ENCODE data around the gene APOL1. TPM values are rescaled to one million over a fixed set of nuclear protein-coding genes. Genes with fewer than 3 reads are reported as not detected.
"Not testable (repeated sequence)": the region's sequence is repeated elsewhere in the genome, so short reads cannot be mapped to it uniquely, and the experiment has no call there.

APOL1 gene
- polyA plus RNA-seq, 6 donors from 2014 or later: 0.71 to 4.2 (median 2.6) TPM; not detected in 1

- ATAC-seq (ENCODE audit: low read depth in 2 of 2): no peak
- Mint-ChIP-seq H3K27ac (peak overlapping the region in 4 of 6 donors; percentile 50 to 75 (median 64)), H3K27me3 (no peaks in the 10 kb centered on the region), H3K9me3 (no peaks in the 10 kb centered on the region), H3K4me3 (no peak overlapping the region), H3K36me3 (peaks cover 0 to 9% of the 10 kb centered on the region in 2 donors), H3K4me1 (peaks cover 27 to 49% (median 30%) of the 10 kb centered on the region in 3 donors)
- no peak for DNase-seq
These were observed 3.5 kb downstream of the APOL1 start for GRCh38 chr22:36256478-36256877.

- ATAC-seq (ENCODE audit: low read depth in 2 of 2): no peak
- Mint-ChIP-seq H3K27ac (peak overlapping the region in 1 of 6 donors; percentile 59), H3K9me3 (no peaks in the 10 kb centered on the region), H3K4me3 (peak overlapping the region in 1 of 8 donors; percentile 31), H3K27me3 (no peaks in the 10 kb centered on the region), H3K36me3 (peaks cover 3 to 9% of the 10 kb centered on the region in 2 donors), H3K4me1 (peaks cover 27 to 43% (median 30%) of the 10 kb centered on the region in 3 donors)
- no peak for DNase-seq
These were observed 4.4 kb downstream of the APOL1 start for GRCh38 chr22:36257308-36257707.

DNA sequence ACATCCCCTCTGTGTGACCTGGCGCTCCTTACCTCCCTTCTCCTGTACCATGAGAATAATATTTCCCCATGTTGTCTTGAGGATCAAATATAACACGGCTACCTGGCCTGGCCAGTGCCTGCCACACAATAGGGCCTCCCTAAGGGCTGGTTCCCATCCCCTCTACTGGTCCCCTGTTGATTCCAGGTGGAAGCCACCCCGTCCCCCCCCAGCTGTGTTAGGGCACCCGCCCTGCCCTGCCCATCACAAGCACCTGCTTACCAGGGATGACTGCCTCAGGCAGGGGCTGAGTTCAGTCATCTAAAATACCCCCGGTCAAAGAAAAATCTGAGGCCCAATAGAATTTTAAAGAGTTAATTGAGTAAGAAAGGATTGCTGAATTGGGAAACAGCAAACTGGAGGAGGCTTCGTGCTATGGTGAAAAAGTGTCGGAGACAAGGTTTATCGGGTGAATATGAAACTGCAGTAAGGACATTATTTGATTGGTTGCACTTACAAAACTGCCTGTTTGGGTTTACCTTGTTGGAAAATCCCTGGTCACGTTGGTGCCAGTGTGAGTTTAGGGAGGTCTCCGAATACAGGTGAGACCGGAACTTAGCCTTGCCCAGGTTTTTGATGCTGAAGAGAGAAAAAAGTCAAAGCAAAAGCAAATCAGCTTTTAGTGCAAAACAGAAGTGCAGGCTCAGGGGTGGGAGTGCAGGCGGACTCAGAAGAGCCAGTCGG, 5.2 kb downstream of the APOL1 start:
- Mint-ChIP-seq H3K27me3 (no peaks in the 10 kb centered on the region), H3K27ac (peak overlapping the region in 3 of 6 donors; percentile 3 to 66 (median 12)), H3K4me3 (peak overlapping the region in 1 of 8 donors; percentile 31), H3K4me1 (peaks cover 19 to 35% (median 22%) of the 10 kb centered on the region in 3 donors), H3K9me3 (no peaks in the 10 kb centered on the region), H3K36me3 (peaks cover 9 to 11% of the 10 kb centered on the region in 2 donors)
- ATAC-seq (ENCODE audit: low read depth in 2 of 2): no peak
- DNase-seq: no peak

DNA sequence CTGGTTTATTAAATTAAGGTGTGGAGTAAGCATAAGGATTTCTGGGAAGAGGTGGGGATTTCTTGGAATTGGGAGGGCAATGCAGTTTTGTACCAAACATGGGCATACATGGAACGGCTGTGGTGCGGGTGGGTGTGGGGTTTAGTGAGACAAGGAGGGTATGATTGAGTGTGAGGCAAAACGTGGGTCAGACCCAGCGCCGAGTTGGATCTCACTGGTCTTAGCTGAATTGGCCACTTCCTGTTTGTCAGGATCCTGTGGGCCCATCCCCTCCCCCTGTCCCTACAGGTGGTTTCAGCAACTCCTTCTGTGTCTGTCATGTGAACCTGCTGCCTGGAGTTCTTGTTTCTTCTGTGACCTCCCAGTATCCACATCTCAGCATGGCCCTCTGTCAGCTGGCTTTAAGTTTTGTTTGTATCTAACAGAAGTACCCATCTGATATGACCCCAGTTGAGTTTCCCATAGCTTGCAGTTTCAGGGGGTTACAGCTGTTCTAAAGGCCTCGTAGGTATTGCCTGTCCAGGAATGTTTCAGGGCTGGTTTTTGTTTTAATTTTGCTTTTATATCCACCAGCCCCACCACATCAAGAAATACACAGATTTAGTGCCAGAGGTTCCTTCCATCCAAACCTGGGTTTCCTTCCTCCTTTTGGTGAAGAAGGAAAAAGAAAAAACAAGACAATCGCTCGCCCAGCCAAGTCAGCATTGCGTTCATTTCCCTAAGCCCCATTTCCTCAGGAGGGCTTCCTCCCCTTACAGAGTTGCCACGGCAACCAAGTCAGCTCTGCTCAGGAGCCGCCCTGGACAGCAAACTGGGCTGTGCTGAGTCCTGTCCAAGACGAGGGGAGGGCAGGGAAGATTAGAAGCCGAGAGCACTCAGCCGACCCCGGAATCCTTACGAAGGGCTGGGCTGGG, 6.0 kb downstream of the APOL1 start:
- Mint-ChIP-seq H3K36me3 (peaks cover 14 to 17% of the 10 kb centered on the region in 2 donors), H3K9me3 (no peaks in the 10 kb centered on the region), H3K4me3 (peak overlapping the region in 1 of 8 donors; percentile 75), H3K27me3 (no peaks in the 10 kb centered on the region), H3K27ac (peak overlapping the region in 2 of 6 donors; percentile 26 to 82), H3K4me1 (peaks cover 12 to 27% (median 14%) of the 10 kb centered on the region in 3 donors)
- DNase-seq: no peak
- no peak for ATAC-seq (ENCODE audit: low read depth in 2 of 2)

- ATAC-seq (ENCODE audit: low read depth in 2 of 2): no peak
- Mint-ChIP-seq H3K27me3 (no peaks in the 10 kb centered on the region), H3K4me3 (no peak overlapping the region), H3K27ac (peak overlapping the region in 1 of 6 donors; percentile 82), H3K36me3 (peaks cover 14 to 17% of the 10 kb centered on the region in 2 donors), H3K4me1 (peaks cover 10 to 20% (median 12%) of the 10 kb centered on the region in 3 donors), H3K9me3 (no peaks in the 10 kb centered on the region)
- DNase-seq: no peak
These were observed 6.8 kb downstream of the APOL1 start for GRCh38 chr22:36259615-36260300.

DNA sequence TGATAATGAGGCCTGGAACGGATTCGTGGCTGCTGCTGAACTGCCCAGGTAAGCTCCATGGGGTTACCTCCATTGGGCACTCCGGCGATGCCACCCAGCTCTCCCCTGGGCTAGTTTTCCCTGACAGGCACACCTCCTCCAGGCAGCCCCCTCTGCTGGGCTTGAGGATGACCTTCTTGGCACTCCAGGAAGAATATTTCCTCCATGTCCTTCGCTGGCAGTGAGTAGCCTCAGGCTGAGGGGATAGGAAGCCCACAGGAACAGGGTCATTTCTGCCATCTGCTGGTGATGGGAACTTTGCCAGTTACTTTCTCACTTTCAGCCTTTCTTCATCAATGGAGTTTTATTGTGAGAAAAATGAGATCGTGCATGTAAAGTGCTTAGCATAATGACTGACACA, 8.7 kb downstream of the APOL1 start:
- H3K27me3 Mint-ChIP-seq; H3K9me3 Mint-ChIP-seq; DNase-seq; H3K4me3 Mint-ChIP-seq; H3K27ac Mint-ChIP-seq; ATAC-seq (ENCODE audit: low read depth in 2 of 2): not testable (repeated sequence)
- peaks cover 23 to 32% of the 10 kb centered on the region in 2 donors for H3K36me3 Mint-ChIP-seq
- peaks cover 10 to 14% (median 12%) of the 10 kb centered on the region in 3 donors for H3K4me1 Mint-ChIP-seq

GRCh38 chr22:36262307-36262706, 9.4 kb downstream of the APOL1 start:
- not testable (repeated sequence) for DNase-seq; ATAC-seq (ENCODE audit: low read depth in 2 of 2); H3K9me3 Mint-ChIP-seq; H3K4me3 Mint-ChIP-seq; H3K27me3 Mint-ChIP-seq
- H3K27ac Mint-ChIP-seq: peak overlapping the region in 1 of 6 donors; percentile 59
- peaks cover 27 to 32% of the 10 kb centered on the region in 2 donors for H3K36me3 Mint-ChIP-seq
- peaks cover 10 to 14% (median 12%) of the 10 kb centered on the region in 3 donors for H3K4me1 Mint-ChIP-seq

- ATAC-seq (ENCODE audit: low read depth in 2 of 2); H3K9me3 Mint-ChIP-seq; DNase-seq; H3K27me3 Mint-ChIP-seq; H3K4me3 Mint-ChIP-seq: not testable (repeated sequence)
- peak overlapping the region in 1 of 6 donors; percentile 37 for H3K27ac Mint-ChIP-seq
- peaks cover 23 to 32% of the 10 kb centered on the region in 2 donors for H3K36me3 Mint-ChIP-seq
- H3K4me1 Mint-ChIP-seq: peaks cover 8 to 11% (median 9%) of the 10 kb centered on the region in 3 donors
These were observed 10.3 kb downstream of the APOL1 start for GRCh38 chr22:36263216-36263673.

DNA sequence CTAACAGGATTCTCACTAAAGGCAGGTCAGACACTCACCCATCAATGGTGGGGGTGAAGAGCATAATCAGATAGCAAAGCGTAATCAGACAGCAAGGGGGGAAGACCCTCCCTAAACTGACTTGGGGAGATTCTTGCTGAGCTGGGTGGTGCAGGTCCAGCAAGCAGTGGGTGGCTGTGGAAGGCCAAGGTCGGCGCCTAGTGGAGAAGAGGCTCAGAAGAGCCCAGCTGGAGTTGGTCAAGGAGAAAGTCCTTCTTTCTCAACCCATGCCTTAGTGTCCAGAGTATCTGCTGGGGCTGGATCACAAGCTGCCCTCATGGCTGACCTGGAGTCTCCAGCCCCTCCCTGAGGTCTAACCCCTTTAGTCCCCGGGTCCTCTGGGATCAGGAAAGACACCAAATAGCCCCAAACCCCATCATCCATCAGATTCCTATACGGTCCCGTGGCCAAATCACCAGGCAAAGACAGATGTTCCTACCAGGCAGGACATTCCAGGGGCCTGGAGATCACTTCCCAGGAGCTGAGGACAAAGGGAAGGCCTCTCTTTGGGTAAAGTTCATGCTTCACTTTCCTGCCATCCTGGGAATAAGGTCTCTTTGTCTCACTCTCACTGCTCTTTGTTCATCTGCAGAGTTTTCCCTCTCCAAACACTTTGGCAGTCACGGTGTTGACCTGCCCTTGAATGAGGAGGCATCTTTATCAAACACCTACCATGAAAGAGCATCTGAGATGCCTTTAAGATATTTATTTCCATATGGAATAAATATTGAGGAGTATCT, 11.1 kb downstream of the APOL1 start:
- not testable (repeated sequence) for H3K4me3 Mint-ChIP-seq; H3K27me3 Mint-ChIP-seq; H3K4me1 Mint-ChIP-seq; H3K9me3 Mint-ChIP-seq; ATAC-seq (ENCODE audit: low read depth in 2 of 2); DNase-seq
- peaks cover 19 to 32% of the 10 kb centered on the region in 2 donors for H3K36me3 Mint-ChIP-seq
- peak overlapping the region in 2 of 6 donors; percentile 29 to 44 for H3K27ac Mint-ChIP-seq

- DNase-seq: no peak
- H3K27ac Mint-ChIP-seq: no peak overlapping the region
- ATAC-seq (ENCODE audit: low read depth in 2 of 2): no peak
- H3K4me1 Mint-ChIP-seq: no peaks in the 10 kb centered on the region
- H3K27me3 Mint-ChIP-seq: no peaks in the 10 kb centered on the region
- no peaks in the 10 kb centered on the region for H3K9me3 Mint-ChIP-seq
- H3K4me3 Mint-ChIP-seq: no peak overlapping the region
- H3K36me3 Mint-ChIP-seq: peaks cover 19 to 32% of the 10 kb centered on the region in 2 donors
These were observed 14.1 kb downstream of the APOL1 start for GRCh38 chr22:36267058-36267457.

DNA sequence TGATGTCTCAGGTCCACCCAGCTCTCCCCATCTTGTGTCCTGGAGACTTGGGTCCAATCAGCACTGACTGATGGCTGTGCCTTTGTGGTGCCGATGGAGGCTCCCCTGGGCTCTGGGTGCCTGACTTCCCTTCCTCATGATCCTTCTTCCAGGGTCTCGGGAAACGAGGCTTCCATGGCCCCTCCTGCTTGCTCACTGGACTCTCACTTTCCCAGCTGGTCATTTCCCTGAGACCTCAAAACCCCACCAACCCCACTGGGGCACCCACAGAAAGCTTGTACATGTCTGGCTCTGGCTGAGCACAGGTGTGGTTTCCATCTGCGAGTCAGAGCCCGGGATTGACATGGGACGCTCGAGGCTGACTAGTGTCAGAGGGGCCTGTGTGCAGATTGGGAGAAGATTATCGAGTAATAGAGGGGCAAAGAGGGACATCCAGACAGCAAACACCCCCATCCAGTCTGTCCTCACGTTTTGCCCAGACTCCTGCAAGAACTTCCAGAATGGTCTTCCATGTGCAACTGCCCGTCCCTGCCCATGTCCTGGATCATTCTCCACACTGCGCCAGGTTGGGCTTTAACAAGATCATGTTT, 15.1 kb downstream of the APOL1 start:
- Mint-ChIP-seq H3K27me3 (no peaks in the 10 kb centered on the region), H3K9me3 (no peaks in the 10 kb centered on the region), H3K27ac (peak overlapping the region in 3 of 6 donors; percentile 17 to 62 (median 26)), H3K4me3 (no peak overlapping the region), H3K4me1 (no peaks in the 10 kb centered on the region), H3K36me3 (peaks cover 19 to 23% of the 10 kb centered on the region in 2 donors)
- DNase-seq: no peak
- no peak for ATAC-seq (ENCODE audit: low read depth in 2 of 2)

- not testable (repeated sequence) for H3K4me1 Mint-ChIP-seq; H3K27me3 Mint-ChIP-seq; H3K9me3 Mint-ChIP-seq; H3K36me3 Mint-ChIP-seq; ATAC-seq (ENCODE audit: low read depth in 2 of 2); DNase-seq; H3K4me3 Mint-ChIP-seq
- peak overlapping the region in 1 of 6 donors; percentile 20 for H3K27ac Mint-ChIP-seq
These were observed 18.3 kb downstream of the APOL1 start for GRCh38 chr22:36271231-36271630.
